Measurements from ENCODE around the gene ZFAND3.
A peak's percentile ranks its signal among the peaks of the same experiment; 100 is the strongest.
"Not testable (repeated sequence)": the region's sequence is repeated elsewhere in the genome, so short reads cannot be mapped to it uniquely, and the experiment has no call there.

The ZFAND3 gene

GRCh38 chr6:37972994-37973757 is 153.6 kb downstream of the ZFAND3 start:
- DNase-seq (ENCODE audit: low read depth): no peak

- no peak for DNase-seq (ENCODE audit: low read depth)
These were observed 154.9 kb downstream of the ZFAND3 start for GRCh38 chr6:37974381-37974780.

GRCh38 chr6:37974943-37975342 is 155.4 kb downstream of the ZFAND3 start:
- no peak for DNase-seq (ENCODE audit: low read depth)

- DNase-seq (ENCODE audit: low read depth): no peak
These were observed 158.2 kb downstream of the ZFAND3 start for GRCh38 chr6:37977715-37978114.

GRCh38 chr6:37979392-37980221 is 160.1 kb downstream of the ZFAND3 start:
- DNase-seq (ENCODE audit: low read depth): no peak

GRCh38 chr6:37980222-37980595 is 160.7 kb downstream of the ZFAND3 start:
- no peak for DNase-seq (ENCODE audit: low read depth)

- DNase-seq (ENCODE audit: low read depth): no peak
These were observed 162.1 kb downstream of the ZFAND3 start for GRCh38 chr6:37981626-37982025.

GRCh38 chr6:37982317-37982716 is 162.8 kb downstream of the ZFAND3 start:
- no peak for DNase-seq (ENCODE audit: low read depth)

- DNase-seq (ENCODE audit: low read depth): no peak
These were observed 164.4 kb downstream of the ZFAND3 start for GRCh38 chr6:37983720-37984501.

GRCh38 chr6:37984578-37984977 is 165.1 kb downstream of the ZFAND3 start:
- no peak for DNase-seq (ENCODE audit: low read depth)

- DNase-seq (ENCODE audit: low read depth): peak; percentile 1
These were observed 165.8 kb downstream of the ZFAND3 start for GRCh38 chr6:37985355-37985754.

- no peak for DNase-seq (ENCODE audit: low read depth)
These were observed 167.5 kb downstream of the ZFAND3 start for GRCh38 chr6:37987018-37987417.

- DNase-seq (ENCODE audit: low read depth): no peak
These were observed 168.0 kb downstream of the ZFAND3 start for GRCh38 chr6:37987559-37987958.

GRCh38 chr6:37988127-37988526 is 168.6 kb downstream of the ZFAND3 start:
- no peak for DNase-seq (ENCODE audit: low read depth)

- DNase-seq (ENCODE audit: low read depth): no peak
These were observed 169.2 kb downstream of the ZFAND3 start for GRCh38 chr6:37988696-37989095.

- no peak for DNase-seq (ENCODE audit: low read depth)
These were observed 171.4 kb downstream of the ZFAND3 start for GRCh38 chr6:37990762-37991525.

GRCh38 chr6:37992749-37993148 is 173.2 kb downstream of the ZFAND3 start:
- no peak for DNase-seq (ENCODE audit: low read depth)

- DNase-seq (ENCODE audit: low read depth): not testable (repeated sequence)
These were observed 173.7 kb downstream of the ZFAND3 start for GRCh38 chr6:37993194-37993593.

- no peak for DNase-seq (ENCODE audit: low read depth)
These were observed 174.1 kb downstream of the ZFAND3 start for GRCh38 chr6:37993596-37993995.

GRCh38 chr6:37994223-37994622 is 174.7 kb downstream of the ZFAND3 start:
- DNase-seq (ENCODE audit: low read depth): no peak

GRCh38 chr6:37998366-37998765 is 178.8 kb downstream of the ZFAND3 start:
- DNase-seq (ENCODE audit: low read depth): no peak

- no peak for DNase-seq (ENCODE audit: low read depth)
These were observed 181.9 kb downstream of the ZFAND3 start for GRCh38 chr6:38001386-38001785.

All from activated T-helper 1 cell treated with Interleukin-2 at 50 U/mL for 16 hours (primary cell).